Measurements from ENCODE around the gene GGT5.
"Not testable (repeated sequence)": the region's sequence is repeated elsewhere in the genome, so short reads cannot be mapped to it uniquely, and the experiment has no call there.

The GGT5 gene

GRCh38 chr22:24200619-24201212, 44.2 kb downstream of the GGT5 start:
- no peak for DNase-seq

- DNase-seq, result no peak
These were observed 46.2 kb downstream of the GGT5 start for GRCh38 chr22:24198682-24199052.

GRCh38 chr22:24191893-24192292, 53.0 kb downstream of the GGT5 start:
- no peak for DNase-seq

GRCh38 chr22:24191381-24191841, 53.5 kb downstream of the GGT5 start:
- DNase-seq, result no peak

- DNase-seq, result no peak
These were observed 54.2 kb downstream of the GGT5 start for GRCh38 chr22:24190596-24191208.

- DNase-seq, result no peak
These were observed 54.7 kb downstream of the GGT5 start for GRCh38 chr22:24190159-24190540.

- DNase-seq, result no peak
These were observed 55.4 kb downstream of the GGT5 start for GRCh38 chr22:24189249-24190158.

- no peak for DNase-seq
These were observed 56.1 kb downstream of the GGT5 start for GRCh38 chr22:24188705-24189248.

GRCh38 chr22:24187731-24188644, 56.9 kb downstream of the GGT5 start:
- DNase-seq, result no peak

GRCh38 chr22:24186892-24187670, 57.8 kb downstream of the GGT5 start:
- DNase-seq, result no peak

- DNase-seq, result no peak
These were observed 58.5 kb downstream of the GGT5 start for GRCh38 chr22:24186352-24186740.

- no peak for DNase-seq
These were observed 59.2 kb downstream of the GGT5 start for GRCh38 chr22:24185501-24186351.

GRCh38 chr22:24185001-24185500, 59.8 kb downstream of the GGT5 start:
- DNase-seq, result no peak

GRCh38 chr22:24184057-24184798, 60.7 kb downstream of the GGT5 start:
- no peak for DNase-seq

GRCh38 chr22:24183321-24184031, 61.4 kb downstream of the GGT5 start:
- DNase-seq, result no peak

GRCh38 chr22:24182900-24183246, 62.0 kb downstream of the GGT5 start:
- not testable (repeated sequence) for DNase-seq

GRCh38 chr22:24181996-24182899, 62.6 kb downstream of the GGT5 start:
- no peak for DNase-seq

All from NCI-H187 (cell line).